GM19395 (cell line): Measurements from ENCODE around the gene RFNG.

Experiments
- ATAC-seq: cut with Tn5 transposase; IDR thresholded peaks from one replicate; pipeline ENCODE4 v1.9.1; 2021; ENCODE audit warnings: mild to moderate bottlenecking, moderate library complexity; ENCODE audit not compliant: unreplicated experiment

Gene RFNG

GRCh38 chr17:82089723-82090548, 38.3 kb upstream of the RFNG start:
- ATAC-seq = no peak

- ATAC-seq = no peak
These were observed 37.5 kb upstream of the RFNG start for GRCh38 chr17:82088838-82089722.

- no peak for ATAC-seq
These were observed 36.6 kb upstream of the RFNG start for GRCh38 chr17:82087961-82088837.

GRCh38 chr17:82086941-82087906, 35.6 kb upstream of the RFNG start:
- ATAC-seq = no peak

GRCh38 chr17:82085931-82086764, 34.5 kb upstream of the RFNG start:
- no peak for ATAC-seq

GRCh38 chr17:82085031-82085861, 33.6 kb upstream of the RFNG start:
- ATAC-seq = no peak

GRCh38 chr17:82084373-82085030, 32.9 kb upstream of the RFNG start:
- no peak for ATAC-seq

- no peak for ATAC-seq
These were observed 32.1 kb upstream of the RFNG start for GRCh38 chr17:82083533-82084359.

GRCh38 chr17:82083009-82083408, 31.4 kb upstream of the RFNG start:
- no peak for ATAC-seq

- ATAC-seq = no peak
These were observed 30.8 kb upstream of the RFNG start for GRCh38 chr17:82082456-82082855.

GRCh38 chr17:82081966-82082365, 30.4 kb upstream of the RFNG start:
- ATAC-seq = no peak

GRCh38 chr17:82081546-82081945, 29.9 kb upstream of the RFNG start:
- ATAC-seq = no peak

GRCh38 chr17:82080789-82081464, 29.3 kb upstream of the RFNG start:
- ATAC-seq = no peak

GRCh38 chr17:82080048-82080788, 28.6 kb upstream of the RFNG start:
- ATAC-seq = no peak

GRCh38 chr17:82079001-82079677, 27.5 kb upstream of the RFNG start:
- no peak for ATAC-seq
